GM21825 (cell line): ENCODE data around the gene KIF3C.

ENCODE experiments used
- ATAC-seq: cut with Tn5 transposase; IDR thresholded peaks from one replicate; pipeline ENCODE4 v1.9.1; 2021; ENCODE audit warnings: mild to moderate bottlenecking, moderate library complexity; ENCODE audit not compliant: unreplicated experiment

The KIF3C gene

DNA sequence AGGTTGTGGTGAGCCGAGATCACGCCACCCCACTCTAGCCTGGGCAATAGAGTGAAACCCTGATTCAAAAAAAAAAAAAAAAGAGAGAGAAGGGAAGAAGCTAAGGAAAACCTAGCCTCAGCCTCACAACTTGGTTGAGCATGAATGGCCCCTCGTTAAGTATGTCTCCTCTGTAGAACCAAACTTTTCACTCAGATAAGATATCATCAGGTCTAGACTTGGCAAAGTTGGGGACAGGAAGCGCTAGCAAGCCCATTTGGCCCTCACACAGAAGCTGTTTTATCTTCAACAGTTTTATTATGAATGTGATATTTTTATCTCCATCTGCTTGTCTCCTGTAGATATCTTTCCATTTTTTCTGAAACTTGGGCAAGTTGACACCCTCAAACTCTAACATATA lies 100.5 kb downstream of the KIF3C start:
- no peak for ATAC-seq

DNA sequence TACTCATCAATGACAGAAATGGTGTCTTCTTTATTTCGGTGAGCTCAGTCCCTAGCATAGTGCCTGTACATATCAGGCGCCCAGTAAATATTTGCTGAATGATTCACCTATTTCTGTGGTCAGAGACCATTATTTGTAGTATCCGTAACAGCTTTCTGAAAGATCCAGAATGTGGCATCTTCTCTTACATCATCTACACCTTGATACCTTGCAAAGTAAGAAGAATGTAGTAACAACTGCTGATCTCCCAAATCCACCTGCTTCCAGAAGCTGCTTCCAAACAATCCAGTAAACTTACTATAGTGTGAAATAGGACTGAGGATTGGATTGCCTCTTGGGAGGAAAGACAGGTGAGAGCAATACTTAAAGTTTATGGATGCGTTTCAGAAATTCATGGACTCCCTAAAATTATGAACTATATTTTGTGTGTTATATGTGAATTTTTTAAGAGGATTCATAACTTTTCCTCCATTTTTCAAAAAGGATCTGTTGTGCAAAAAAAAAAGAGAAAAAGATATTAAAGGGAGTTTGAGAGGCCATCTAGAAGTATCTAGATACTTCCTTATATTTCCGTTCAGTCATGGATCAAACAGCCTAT lies 103.1 kb downstream of the KIF3C start:
- ATAC-seq: no peak

DNA sequence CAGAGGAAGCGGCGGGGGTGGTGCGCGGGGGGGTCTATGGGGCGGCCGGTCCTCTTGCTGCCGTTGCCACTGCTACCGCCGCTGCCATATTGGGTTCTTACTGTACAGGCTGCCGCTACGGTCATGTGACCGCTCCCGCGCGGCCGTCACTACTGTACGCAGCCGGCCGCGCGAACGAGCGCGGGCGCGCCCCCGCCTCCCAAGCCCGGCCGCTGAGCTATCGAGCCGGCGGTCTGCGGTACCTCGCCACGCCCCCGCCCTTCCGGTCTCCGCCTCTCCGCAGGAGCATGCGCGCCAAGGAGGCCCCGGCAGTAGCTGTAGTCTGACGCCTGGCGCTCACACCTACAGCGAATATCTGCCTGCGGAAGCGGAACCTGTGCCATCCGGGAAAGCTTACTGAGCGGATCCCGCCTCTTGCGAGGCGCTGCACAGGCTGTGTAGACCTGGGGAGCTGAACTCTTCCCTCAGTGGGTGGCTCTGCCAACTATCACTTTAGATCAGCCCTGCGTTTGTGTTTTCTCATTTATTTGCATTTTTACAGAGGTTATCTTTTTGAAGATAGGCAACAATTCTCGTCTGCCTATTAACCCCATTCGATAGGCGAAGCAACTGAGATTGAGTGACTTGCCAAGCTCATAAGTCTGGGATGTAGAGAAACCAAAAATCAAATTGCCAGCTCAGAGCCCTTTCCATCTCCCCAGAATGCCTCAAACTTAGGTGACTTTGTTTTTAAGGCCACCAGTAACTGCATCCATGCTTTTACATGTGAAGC lies 103.8 kb downstream of the KIF3C start, which contains the start of gene ASXL2:
Gene ASXL2, minus strand, starts transcription at position 127 of the 772 bp plus-strand sequence. CDS start 265 bp downstream, outside the sequence.
- peak; percentile 90 for ATAC-seq

DNA sequence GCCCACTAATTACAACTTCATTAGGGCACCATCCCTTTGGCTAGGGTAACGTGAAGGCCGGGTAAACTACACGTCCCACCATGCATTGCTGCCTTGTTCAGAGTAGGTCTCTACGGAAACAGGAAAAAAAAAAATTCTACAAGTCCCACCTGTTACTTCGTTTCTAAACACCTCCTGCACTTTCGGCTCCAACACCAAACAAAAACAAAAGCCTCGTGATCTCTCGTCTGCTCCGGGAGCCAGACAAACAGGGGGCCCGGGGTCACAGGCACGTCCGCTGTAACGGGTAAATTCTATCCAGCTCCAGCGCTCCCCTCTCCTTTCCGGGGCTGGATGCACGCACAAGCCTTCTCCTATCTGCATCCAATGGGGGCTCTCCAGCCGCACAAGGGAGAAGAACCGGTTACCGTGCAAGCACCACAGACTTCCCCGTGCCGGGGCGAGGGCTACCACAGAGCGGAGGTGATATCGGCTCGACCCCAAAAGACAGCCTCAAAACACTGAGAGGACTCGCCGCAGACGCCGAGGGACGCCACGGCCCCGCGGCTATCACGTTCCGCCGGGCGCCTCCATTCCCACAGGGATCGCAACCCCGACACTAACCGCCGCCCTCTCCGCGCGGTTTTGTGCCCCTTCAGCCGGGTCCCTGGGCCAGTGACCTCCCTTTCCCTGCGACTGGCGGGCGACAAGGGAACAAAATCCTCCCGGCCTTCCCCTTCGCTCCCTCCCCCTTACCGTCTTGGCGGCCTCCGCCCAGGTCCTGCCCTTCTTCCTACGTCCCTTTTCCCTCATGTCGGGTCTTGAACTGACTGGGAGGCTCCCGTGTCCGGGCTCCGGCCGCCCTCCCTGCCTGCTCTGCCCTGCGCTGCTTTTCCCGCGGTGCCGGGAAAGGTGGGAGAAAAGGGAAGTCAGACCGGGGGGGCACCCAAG lies 104.6 kb downstream of the KIF3C start:
- peak; percentile 40 for ATAC-seq
